ENCODE measurements around the gene KCTD16.

Gene KCTD16

GRCh38 chr5:144469106-144469505 lies 298.4 kb downstream of the KCTD16 start:
- no peak for DNase-seq

DNA sequence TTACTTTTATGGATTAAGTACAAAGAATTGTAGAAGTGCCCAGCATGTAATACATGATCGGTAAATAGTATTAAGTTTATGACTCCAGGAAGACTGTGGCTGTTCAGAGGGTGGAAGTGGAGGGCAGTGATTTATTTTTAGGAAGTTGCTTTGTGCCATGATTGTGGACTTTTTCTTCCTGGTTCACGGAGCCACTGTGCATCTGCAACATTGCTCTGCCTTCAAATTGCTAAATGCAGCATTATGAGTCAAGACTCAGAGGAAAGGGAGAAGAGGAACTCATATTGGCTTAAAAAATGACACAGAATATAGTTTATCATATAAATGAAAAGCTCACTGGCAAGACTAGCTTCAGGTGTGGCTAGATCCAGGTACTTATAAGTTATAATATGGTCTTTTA lies 301.5 kb downstream of the KCTD16 start:
- DNase-seq = no peak

DNA sequence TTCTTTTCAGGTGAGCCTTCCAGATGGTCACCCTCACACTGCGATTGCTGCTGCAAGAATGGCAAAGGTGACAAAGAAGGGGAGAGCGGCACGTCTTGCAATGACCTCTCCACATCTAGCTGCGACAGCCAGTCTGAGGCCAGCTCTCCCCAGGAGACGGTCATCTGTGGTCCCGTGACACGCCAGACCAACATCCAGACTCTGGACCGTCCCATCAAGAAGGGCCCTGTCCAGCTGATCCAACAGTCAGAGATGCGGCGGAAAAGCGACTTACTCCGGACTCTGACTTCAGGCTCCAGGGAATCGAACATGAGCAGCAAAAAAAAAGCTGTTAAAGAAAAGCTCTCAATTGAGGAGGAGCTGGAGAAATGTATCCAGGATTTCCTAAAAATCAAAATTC lies 303.0 kb downstream of the KCTD16 start:
- DNase-seq = no peak

DNA sequence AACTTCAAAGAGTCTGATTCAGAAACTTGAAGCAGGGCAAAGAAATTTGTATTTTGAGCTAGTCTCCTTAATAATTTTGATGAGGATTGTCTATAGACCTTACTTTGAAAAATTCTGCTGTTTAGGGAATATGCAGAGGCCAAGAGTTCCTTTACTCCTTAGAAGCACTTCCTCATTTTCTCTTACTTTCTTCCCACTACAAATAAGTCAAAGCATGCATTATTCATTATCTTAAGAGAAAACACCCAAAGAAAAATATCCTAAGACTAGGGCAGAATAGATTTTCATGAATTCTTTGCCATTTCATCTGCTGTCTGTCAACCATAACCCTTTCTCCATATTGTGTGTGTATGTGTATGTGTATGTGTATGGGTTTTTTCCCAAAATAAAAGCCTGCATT lies 307.9 kb downstream of the KCTD16 start:
- DNase-seq = no peak

GRCh38 chr5:144481861-144482260 lies 311.2 kb downstream of the KCTD16 start:
- DNase-seq = no peak

GRCh38 chr5:144484124-144484897 lies 313.6 kb downstream of the KCTD16 start:
- no peak for DNase-seq

DNA sequence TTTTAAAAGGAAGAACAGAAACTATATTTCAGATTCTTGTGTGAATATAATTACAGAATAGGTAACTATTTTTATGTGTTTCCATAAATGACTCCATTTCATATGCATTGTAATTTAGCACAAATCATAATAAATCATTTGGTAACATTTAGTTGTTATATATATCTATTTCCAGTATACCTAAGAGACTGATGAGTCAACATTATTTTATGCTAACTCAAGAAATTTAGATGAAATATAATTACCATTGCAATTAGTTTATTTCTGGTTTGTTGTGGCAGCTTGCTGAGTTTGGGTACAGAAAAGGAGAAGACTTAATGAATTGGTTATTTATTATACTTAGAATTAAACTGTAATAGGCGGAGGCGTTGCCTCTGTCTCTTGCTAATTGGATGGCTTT lies 314.9 kb downstream of the KCTD16 start:
- DNase-seq = no peak

GRCh38 chr5:144487207-144487606 lies 316.5 kb downstream of the KCTD16 start:
- no peak for DNase-seq

GRCh38 chr5:144487761-144488160 lies 317.1 kb downstream of the KCTD16 start:
- DNase-seq = no peak

DNA sequence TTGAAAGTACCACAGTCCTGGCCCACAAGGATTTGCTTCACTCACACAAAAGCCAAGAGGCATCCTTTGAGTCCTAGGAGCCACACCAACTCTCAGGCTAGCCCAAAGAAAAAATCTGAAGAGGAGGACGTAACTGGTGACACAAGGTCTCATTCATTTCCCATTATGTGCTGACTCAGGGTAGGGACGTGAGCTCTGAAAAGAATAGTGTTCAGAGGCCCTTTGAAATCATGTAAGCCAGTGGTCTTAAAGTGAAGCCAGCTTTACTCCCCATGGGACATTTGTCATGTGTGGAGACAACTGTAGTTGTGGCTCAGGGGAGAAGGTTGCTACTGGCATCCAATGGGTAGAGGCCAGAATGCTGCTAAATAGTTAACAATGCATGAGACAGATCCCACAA lies 332.4 kb downstream of the KCTD16 start:
- DNase-seq = no peak

DNA sequence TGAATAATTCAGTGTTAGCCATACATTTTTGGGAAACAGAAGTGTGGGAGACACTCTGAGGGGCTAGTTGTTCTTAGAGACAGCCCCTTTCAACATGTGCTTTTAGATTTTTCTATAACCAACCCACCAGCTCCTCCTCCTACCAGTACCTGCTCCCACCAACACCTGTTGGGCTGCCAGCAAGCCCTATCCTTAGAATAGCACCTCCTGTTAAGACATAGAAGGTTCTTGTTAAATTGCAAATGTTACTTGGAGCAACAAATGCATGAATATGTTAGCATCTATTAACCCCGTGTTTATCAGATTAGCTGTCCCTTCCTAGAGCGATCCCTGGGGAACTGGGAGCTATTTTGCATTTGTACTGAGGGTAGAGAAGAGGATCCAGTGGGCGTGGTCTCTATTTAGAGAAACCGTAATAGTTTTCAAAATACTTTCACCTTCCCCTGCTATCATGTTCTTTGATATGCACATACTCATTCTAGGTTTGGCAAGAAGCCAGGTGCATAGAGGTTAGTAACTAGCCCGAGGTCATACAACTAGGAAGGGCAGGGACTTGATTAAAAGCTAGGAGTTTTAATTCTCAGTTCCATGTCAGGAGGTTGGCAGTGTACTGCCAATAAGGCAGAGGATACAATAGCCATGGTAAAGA lies 334.4 kb downstream of the KCTD16 start:
- DNase-seq = no peak

DNA sequence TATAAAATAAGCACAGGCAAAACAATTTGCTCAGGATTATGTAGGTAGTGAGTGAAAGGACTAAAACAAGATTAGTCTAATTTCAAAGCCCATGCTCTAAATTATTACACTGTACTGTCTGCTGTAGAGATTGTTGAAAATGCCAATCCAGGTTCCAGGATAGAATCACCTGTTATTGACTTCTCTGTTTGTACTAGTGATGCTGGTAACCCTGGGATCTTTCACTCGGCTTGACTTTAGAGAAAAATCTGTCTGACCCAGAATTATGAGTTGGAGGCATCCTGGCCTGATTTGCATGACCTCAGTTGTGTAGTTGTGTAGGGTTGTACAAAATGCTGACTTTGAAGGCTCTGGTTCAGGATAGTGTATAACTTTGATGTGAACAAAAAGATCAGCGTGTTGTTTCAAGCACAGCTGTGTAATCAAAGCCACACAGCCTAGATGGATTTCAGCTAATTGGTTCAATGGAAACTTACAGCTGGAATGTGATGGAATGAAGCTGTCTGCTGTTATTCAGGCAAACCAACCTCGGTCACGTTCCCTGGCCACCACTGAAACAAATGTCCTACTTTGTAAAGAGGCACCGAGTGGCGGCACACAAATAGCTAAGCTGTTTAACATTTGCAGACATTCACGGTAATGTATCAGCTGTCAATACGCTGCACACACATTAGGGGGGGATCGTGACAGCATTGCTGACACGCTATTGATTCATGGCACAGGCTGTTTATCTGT lies 340.3 kb downstream of the KCTD16 start:
- DNase-seq = no peak

DNA sequence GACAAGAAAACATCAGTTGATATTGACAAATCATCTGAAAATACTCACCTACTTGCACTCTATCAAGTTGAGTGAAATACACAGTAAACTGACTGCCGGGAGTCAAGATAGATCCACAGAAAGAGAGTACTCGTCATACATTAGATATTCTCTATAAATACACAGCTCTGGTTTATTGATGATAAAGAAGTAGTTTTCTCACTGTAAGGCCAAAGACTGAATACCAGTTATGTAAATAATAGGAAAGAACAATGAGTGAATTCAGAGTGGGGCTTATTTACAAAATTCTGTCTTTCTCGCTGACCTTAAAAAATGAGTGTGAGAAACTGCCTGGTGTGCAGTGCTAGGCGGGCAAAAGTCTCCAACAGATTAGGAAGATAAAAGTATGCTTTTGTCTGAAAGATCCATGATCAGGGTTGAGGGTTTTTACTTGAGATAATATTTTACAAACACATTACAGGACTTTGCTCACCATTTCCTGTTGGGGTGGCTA lies 341.0 kb downstream of the KCTD16 start:
- no peak for DNase-seq

DNA sequence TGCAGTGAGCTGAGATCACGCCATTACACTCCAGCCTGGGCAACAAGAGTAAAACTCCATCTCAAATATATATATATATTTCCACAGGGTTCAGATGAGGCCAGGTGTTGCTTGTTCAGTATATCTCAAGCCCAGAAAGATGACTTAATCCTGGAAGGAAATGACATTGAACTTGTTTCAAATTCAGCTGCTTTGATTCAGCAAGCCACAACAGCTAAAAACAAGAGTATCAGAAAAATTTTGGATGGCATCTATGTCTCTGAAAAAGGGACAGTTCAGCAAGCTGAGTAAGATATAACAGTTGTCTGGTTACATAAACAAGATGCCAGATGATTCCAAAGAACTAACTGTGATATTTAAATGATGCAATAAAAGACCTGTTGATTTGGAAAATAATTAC lies 352.0 kb downstream of the KCTD16 start:
- no peak for DNase-seq

- no peak for DNase-seq
These were observed 354.3 kb downstream of the KCTD16 start for GRCh38 chr5:144525000-144525399.

DNA sequence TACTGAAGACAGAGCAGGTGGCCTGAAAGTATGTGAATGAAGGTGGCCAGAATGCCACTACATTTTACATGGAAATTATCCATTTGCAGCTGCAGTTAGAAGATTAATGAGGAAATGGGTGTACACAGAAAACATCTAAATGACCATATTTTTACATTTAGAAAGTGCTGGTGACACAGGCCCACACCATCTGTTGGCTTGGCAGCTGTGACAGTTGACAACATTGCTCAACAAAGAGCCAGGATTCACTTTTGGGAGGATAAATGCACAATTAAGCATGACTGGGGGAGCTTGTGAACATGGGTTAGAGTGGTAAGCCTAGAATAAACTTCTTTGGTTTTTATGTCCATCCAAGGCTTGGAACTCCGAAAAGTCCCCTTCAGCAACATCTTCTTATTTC lies 360.5 kb downstream of the KCTD16 start:
- no peak for DNase-seq
